ENCODE measurements around the gene FUOM.

- TF ChIP-seq POLR2A (IDR thresholded peaks at IDR 0.05) (no peak), CTCF (IDR thresholded peaks at IDR 0.05) (no peak)
Observed at GRCh38 chr10:133383551-133383950, 25.7 kb upstream of the FUOM start.

Measured in body of pancreas (tissue), 4 donors.